NOMO-1 (cell line): ENCODE results near the gene KNCN.
A peak's percentile ranks its signal among the peaks of the same experiment; 100 is the strongest.

ENCODE experiments used
- DNase-seq, 2 experiments: peaks; one replicate each; lab custom pipeline; 2025; ENCODE audit not compliant: unreplicated experiment in 2 of 2; lab: John Stamatoyannopoulos, UW

The KNCN gene

DNA sequence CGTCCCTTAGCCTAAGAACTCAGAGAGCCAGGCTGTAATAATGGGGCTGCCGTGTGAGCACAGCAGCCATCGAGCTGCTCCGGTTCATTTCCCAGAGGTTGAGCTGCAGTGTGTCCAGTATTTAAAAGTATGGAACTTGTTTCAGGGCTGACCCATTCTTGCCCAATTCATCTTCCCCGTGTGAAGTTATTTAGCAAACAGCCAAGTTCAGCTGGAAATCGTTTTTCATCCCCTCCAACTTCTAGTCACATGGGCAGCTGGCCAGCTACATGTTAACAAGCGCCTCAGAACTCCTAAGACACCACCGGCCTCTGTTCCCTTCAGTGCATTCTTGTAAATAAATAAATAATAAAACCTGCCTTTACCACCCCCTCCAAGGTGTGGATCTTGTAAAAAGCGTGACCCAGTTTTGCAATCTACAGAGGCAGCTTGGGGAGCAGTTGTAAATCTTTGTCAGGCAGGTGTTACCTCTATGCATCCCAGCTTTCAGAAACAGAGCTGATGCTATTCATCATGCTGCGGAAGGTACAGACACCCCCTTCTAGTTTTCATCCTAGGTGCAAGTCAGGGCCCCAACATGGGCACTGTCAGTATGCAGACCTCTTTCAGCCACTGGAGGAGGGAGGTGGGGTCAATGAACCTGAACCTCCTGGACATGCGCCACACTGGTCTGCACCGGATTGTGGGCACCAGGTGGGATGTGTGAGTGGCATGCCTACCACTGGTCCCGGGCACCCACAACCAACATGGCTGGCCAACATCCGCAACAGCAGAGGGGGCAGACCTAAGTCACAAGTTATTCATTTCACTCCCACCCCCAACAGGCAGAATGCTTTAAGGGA, 18.7 kb upstream of the KNCN start:
- DNase-seq: no peak

- DNase-seq: no peak
Observed at GRCh38 chr1:46569116-46569515, 17.7 kb upstream of the KNCN start.

- DNase-seq: no peak
Observed at GRCh38 chr1:46568461-46568891, 17.0 kb upstream of the KNCN start.

- no peak for DNase-seq
Observed at GRCh38 chr1:46563341-46563740, 11.9 kb upstream of the KNCN start.

DNA sequence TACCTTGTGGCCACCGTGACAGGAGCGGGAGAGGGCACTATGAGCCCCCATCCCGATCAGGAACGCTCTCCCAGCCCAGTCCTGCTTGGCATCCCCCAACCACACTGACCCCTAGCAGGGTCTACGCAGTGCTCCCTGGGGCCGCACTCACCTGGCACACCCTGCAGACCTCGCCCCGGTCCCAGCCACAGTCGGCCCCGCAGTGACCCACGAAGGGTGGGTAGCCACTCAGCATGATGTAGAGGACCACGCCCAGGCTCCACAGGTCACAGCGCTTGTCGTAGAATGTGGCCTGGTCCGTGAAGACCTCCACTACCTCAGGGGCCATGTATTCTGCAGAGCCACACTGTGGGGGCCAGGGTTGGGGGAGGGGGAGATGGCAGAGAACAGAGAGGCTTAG, 11.1 kb upstream of the KNCN start:
- no peak for DNase-seq

GRCh38 chr1:46558966-46559365, 7.5 kb upstream of the KNCN start:
- DNase-seq: no peak

DNA sequence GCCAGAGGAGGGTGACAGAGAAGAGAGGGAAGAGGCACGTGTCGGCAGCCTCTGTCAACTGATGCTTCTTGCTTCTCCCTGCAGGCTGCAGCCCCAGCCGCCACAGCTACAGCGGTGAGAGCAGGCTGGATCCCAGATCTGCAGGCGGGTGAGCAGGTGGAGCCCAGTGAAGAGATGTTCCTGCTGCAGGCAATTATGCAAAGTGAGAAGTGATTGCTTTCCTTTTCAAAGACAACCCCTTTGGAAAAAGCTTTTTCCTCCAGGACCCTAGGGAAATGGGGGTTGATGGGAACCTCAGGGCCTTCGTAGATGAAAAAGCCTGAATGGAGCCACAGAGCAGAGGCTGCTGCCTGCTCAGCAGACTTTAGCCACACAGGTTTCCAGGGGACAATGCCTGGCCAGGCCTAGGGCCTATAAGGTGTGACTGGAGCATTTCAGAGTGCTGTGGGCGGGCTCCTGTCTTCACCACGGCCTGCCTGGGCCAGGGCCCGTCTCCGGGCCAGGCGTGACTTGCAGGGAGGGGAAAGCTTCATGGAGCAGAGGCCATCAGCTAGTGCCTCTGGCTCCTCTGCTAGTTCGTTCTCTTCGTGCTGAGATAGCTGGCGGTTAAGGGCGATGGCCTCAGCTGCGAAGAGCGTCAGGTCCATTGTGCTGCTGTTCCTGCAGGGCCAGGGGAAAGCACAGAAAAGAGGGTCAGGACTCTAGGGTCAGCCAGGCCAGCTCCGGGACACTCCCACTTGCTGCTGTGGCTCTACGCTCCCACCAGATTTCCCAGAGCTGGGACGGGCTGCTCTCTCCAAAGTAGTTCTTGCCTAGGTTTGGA, 6.9 kb upstream of the KNCN start:
- DNase-seq: no peak

GRCh38 chr1:46557403-46557802, 6.0 kb upstream of the KNCN start:
- DNase-seq: no peak

DNA sequence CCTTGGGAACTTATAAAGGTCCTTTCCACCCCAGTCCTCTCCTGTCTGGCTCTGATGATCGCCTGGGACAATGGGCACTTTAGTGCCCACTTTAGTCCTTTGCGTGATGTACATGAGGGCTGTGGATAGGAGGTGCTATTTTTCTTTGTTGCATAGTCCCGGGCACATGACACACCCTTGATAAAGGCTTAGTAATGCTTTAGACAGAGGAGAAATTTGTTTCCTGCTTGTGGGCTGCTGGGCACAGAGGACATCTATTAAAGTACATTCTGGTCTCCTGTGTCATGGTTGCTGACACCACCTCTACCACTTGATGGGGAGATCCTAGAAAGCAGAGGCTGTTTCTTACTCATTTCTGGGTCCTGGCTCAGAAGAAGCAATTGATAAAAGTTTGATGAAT, 5.4 kb upstream of the KNCN start:
- DNase-seq: no peak

GRCh38 chr1:46555826-46556619, 4.6 kb upstream of the KNCN start:
- DNase-seq: no peak

DNA sequence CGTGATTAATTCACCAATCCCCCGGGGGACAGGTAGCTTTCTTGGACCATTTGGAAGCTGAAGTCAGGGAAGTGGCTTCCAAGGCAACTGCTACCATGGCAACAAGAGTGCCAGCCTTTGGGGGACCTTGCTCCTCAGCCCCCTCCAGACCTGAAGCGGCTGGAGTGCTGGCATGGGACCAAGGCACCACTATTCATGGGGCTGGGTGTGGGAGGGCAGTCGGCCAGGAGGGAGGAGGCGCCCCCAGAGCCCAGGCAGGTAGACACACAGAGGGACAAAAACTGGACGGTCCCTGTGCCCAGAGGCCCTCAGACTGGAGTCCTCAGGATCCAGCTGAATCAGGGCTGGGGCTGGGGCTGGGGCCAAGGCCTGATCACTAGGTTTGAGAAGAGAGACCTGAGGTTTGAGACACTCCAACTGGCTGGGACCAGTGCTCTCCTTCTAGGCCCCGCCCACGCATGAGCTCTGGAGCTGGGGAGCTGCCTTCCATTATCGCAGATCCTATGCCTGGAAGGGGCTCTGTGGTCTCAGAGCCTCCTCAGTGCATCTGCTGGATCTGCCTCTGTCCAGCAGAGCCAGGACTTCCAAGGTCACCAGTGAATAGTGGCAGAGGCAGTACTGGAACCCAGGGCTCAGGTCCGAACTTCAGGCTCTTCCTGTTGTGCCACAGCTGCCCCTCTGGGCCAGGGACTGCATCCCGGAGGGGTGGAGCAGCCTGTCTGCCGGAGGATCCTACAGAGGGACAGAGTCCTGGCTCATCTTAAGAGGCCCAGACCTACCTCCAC, 3.3 kb upstream of the KNCN start:
- DNase-seq: no peak

- no peak for DNase-seq
Observed at GRCh38 chr1:46554236-46554596, 2.8 kb upstream of the KNCN start.

GRCh38 chr1:46553506-46553905, 2.1 kb upstream of the KNCN start:
- DNase-seq: no peak

DNA sequence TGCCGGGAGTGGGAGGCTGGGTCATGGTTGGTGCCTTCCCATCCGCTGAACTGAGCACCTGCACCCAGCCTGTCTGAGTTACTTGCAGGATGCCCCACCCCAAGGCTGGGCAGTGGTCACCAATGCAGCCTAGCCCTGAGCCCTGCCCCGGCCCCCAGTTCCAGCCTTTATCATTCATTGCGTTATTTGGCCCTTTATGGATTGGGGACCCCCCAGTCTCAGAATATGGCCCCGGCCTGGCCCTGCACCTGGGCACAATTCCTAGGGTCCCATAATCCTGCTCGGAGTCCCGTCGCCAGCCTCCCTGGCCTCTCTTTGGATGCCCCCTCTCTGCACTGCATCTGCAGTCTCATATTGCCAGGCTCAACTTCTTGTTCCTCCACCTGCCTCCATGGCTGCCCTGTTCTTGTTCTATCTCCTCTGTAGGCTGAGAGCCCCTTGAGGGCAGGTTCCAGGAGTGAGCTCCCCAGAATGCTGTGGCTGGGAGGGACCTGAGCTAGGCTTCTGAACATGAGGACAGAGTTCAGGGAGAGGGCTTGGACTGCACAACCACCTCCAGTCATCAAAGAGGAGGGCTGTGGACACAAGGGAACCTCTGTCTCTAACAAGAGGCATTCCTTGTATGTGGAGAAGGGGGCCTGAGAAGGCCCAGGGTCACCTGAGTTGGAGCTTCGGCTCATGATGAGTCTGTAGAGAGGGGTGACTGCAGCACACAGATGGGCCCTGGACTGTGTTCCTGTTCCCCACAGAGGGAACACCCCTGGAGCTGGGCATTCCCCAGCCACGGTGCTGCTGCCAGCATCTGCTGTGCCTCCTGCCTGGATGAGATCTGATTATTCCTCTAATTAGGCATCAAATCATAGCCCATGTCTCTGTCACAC, 1.1 kb upstream of the KNCN start:
- no peak for DNase-seq

DNA sequence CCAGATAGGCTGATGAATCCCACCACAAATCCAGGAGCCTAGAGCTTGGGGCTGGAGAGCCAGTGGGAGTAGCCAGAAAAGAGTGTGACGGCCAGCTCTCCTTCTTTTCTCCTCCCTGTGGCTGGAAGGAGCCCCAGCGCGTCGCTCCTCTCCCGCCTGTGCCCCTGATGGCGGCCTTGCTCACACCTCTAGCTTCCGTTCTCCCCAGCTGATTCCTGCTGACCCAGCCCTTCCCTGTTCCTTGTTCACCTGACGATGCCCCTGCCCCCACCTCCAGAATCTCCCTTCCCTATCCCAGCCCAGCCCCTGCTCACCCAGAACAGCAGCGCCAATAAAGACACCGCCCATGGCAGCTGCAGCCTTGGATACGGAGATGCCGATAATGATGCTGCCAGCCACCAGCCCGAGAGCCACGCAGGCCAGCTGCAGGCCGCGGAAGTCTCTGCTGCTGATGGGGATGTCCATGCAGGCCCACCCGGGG, 656 bp downstream of the KNCN start:
- no peak for DNase-seq

- no peak for DNase-seq
Observed at GRCh38 chr1:46549697-46550681, 1.5 kb downstream of the KNCN start.

- peak in 1 of 2 experiments; percentile 10 for DNase-seq
Observed at GRCh38 chr1:46547481-46548383, 3.7 kb downstream of the KNCN start.
